HepG2 (cell line): ENCODE data around the gene DYDC2. TPM values are rescaled to one million over a fixed set of nuclear protein-coding genes. Genes with fewer than 3 reads are reported as not detected.

Experiments
- DMAP1 ChIP-seq: IDR thresholded peaks from 2 replicates; pipeline ENCODE4 v1.6.1; 2016
- E2F2 ChIP-seq: sonication (generic); formaldehyde crosslinking; IDR thresholded peaks from 2 replicates; pipeline ENCODE4 v1.4.0; 2020; ENCODE audit warnings: missing genetic modification reagents, borderline replicate concordance
- FLYWCH1 ChIP-seq: sonication (generic); formaldehyde crosslinking; IDR thresholded peaks from 2 replicates; pipeline ENCODE4 v1.8.1; 2023; ENCODE audit warnings: mild to moderate bottlenecking, missing genetic modification reagents
- FOXA3 ChIP-seq: IDR thresholded peaks from 2 replicates; pipeline ENCODE4 v1.6.1; 2016; ENCODE audit warnings: missing genetic modification reagents, missing compliant biosample characterization
- HMGXB3 ChIP-seq: sonication (generic); formaldehyde crosslinking; IDR thresholded peaks from 2 replicates; pipeline ENCODE4 v1.4.0; 2020; ENCODE audit warnings: missing genetic modification reagents, borderline replicate concordance
- KAT7 ChIP-seq: IDR thresholded peaks from 2 replicates; pipeline ENCODE4 v1.6.1; 2018; ENCODE audit warnings: borderline replicate concordance, missing compliant biosample characterization
- MATR3 ChIP-seq: sonication (generic); formaldehyde crosslinking; IDR thresholded peaks from 2 replicates; pipeline ENCODE4 v1.4.0; 2020; ENCODE audit warnings: missing genetic modification reagents
- MTERF4 ChIP-seq: sonication (generic); formaldehyde crosslinking; IDR thresholded peaks from 2 replicates; pipeline ENCODE4 v1.8.0; 2023; ENCODE audit warnings: mild to moderate bottlenecking, missing genetic modification reagents
- NFYB ChIP-seq: sonication (generic); formaldehyde crosslinking; IDR thresholded peaks from 2 replicates; pipeline ENCODE4 v1.4.0; 2020; ENCODE audit warnings: missing genetic modification reagents
- NR3C1 ChIP-seq: sonication (generic); formaldehyde crosslinking; IDR thresholded peaks from 2 replicates; pipeline ENCODE4 v1.4.0; 2020; ENCODE audit warnings: missing genetic modification reagents
- RARG ChIP-seq: sonication (generic); formaldehyde crosslinking; IDR thresholded peaks from 2 replicates; pipeline ENCODE4 v1.4.0; 2020; ENCODE audit warnings: low read depth, mild to moderate bottlenecking, missing genetic modification reagents
- REPIN1 ChIP-seq: sonication (generic); formaldehyde crosslinking; IDR thresholded peaks from 2 replicates; pipeline ENCODE4 v1.8.0; 2022; ENCODE audit warnings: missing genetic modification reagents, low read depth, mild to moderate bottlenecking, borderline replicate concordance
- RXRB ChIP-seq: IDR thresholded peaks from 2 replicates; pipeline ENCODE4 v1.6.1; 2016; ENCODE audit warnings: borderline replicate concordance, missing genetic modification reagents, missing compliant biosample characterization
- SAFB2 ChIP-seq: sonication (generic); formaldehyde crosslinking; IDR thresholded peaks from 2 replicates; pipeline ENCODE4 v1.5.1; 2020; ENCODE audit warnings: missing genetic modification reagents, low read depth, mild to moderate bottlenecking, borderline replicate concordance
- TBX3 ChIP-seq: fragments of 450-650 bp; IDR thresholded peaks from 2 replicates; pipeline ENCODE4 v1.6.1; 2017; ENCODE audit warnings: antibody characterized with exemption, mild to moderate bottlenecking, inconsistent platforms, borderline replicate concordance
- ZMYM4 ChIP-seq: sonication (generic); formaldehyde crosslinking; IDR thresholded peaks from 2 replicates; pipeline ENCODE4 v1.8.1; 2023; ENCODE audit warnings: mild to moderate bottlenecking, missing genetic modification reagents
- ZNF441 ChIP-seq: sonication (generic); formaldehyde crosslinking; IDR thresholded peaks from 2 replicates; pipeline ENCODE4 v1.7.0; 2021; ENCODE audit warnings: missing genetic modification reagents, borderline replicate concordance
- ZNF577 ChIP-seq: sonication (generic); formaldehyde crosslinking; IDR thresholded peaks from 2 replicates; pipeline ENCODE4 v1.4.0; 2020; ENCODE audit warnings: mild to moderate bottlenecking, low read depth, missing genetic modification reagents, borderline replicate concordance
- ZNF749 ChIP-seq: sonication (generic); formaldehyde crosslinking; IDR thresholded peaks from 2 replicates; pipeline ENCODE4 v1.8.0; 2022; ENCODE audit warnings: mild to moderate bottlenecking, missing genetic modification reagents, moderate library complexity, borderline replicate concordance
- ZNF879 ChIP-seq: sonication (generic); formaldehyde crosslinking; IDR thresholded peaks from 2 replicates; pipeline ENCODE4 v1.8.1; 2023; ENCODE audit warnings: missing genetic modification reagents
- ZSCAN31 ChIP-seq: sonication (generic); formaldehyde crosslinking; IDR thresholded peaks from 2 replicates; pipeline ENCODE4 v1.5.0; 2020; ENCODE audit warnings: low read depth, mild to moderate bottlenecking, missing genetic modification reagents
- polyA plus RNA-seq, 8 experiments: library from polyadenylated mRNA; depleted of rRNA in 3 of 8; stranded (reverse) in 7 of 8; unstranded in 1 of 8; fragments of >200 nt; fragmentation: Illumina TruSeq in 4 of 8; extraction: Trizol in 4 of 8; gene quantifications; 2 replicates each; pipeline versions ENCODE4 v1.2.1 to v1.2.3, GENCODE V29; 2011 to 2016; ENCODE audit warnings: low read depth in 4 of 8, missing spikeins in 1 of 8, mixed read lengths in 1 of 8; ENCODE audit not compliant: insufficient read depth in 1 of 8
- total RNA-seq, 5 experiments: library from RNA; depleted of rRNA; stranded (reverse); fragments of >200 nt; fragmentation: Illumina TruSeq; extraction: Trizol; gene quantifications; 2 replicates each; pipeline ENCODE4 v1.2.3, GENCODE V29; 2016; ENCODE audit warnings: low read depth in 1 of 5

DYDC2 gene
- total and polyA plus RNA-seq, 2 of the 13 experiments (the other 11 are each of a cell fraction or from before 2014, with no cell fraction given), result 0.98 to 2.3 TPM

GRCh38 chr10:80320377-80320776 lies 36.2 kb upstream of the DYDC2 start (continued):
- TF ChIP-seq E2F2 (no peak), NFYB (CRISPR knock-in tag) (no peak), HMGXB3 (CRISPR knock-in tag) (no peak), NR3C1 (no peak), RARG (CRISPR knock-in tag) (no peak), ZNF441 (CRISPR knock-in tag) (no peak), MATR3 (CRISPR knock-in tag) (no peak), ZNF879 (CRISPR knock-in tag) (no peak), ZNF749 (CRISPR knock-in tag) (no peak), ZNF577 (no peak), FLYWCH1 (no peak), DMAP1 (CRISPR knock-in tag) (no peak), KAT7 (CRISPR knock-in tag) (no peak), FOXA3 (CRISPR knock-in tag) (peak; percentile 81), TBX3 (no peak), REPIN1 (CRISPR knock-in tag) (no peak), MTERF4 (CRISPR knock-in tag) (no peak), SAFB2 (CRISPR knock-in tag) (no peak), ZMYM4 (CRISPR knock-in tag) (peak; percentile 32; the same call in 1 of the 2 replicates), RXRB (CRISPR knock-in tag) (0 out of 2 replicates have a peak, but pooled peaks have one; percentile 23), ZSCAN31 (no peak)
